HEK293 (cell line): ENCODE results near the gene RHEB.
A peak's percentile ranks its signal among the peaks of the same experiment; 100 is the strongest.

ENCODE experiments used
- CTCF ChIA-PET: fragments of 350-600 bp; formaldehyde crosslinking; extraction: SDS; loops from one replicate; lab custom pipeline; 2021; ENCODE audit warnings: antibody characterized with exemption; lab: Yijun Ruan, JAX
- POLR2A ChIA-PET: fragments of 300-600 bp; formaldehyde crosslinking; extraction: SDS; loops from one replicate; lab custom pipeline; 2020; ENCODE audit warnings: antibody characterized with exemption, inconsistent platforms; lab: Yijun Ruan, JAX
- H3K27ac ChIP-seq: fragments of 200-500 bp; sonication (Bioruptor generic); 2 replicates; pipeline ENCODE4 v1.5.1; 2014; ENCODE audit warnings: low read depth, low read length, control low read depth, inconsistent platforms; ENCODE audit errors: extremely low read depth
- H3K36me3 ChIP-seq, 2 experiments: fragments of 200-500 bp in 1 of 2; sonication (Bioruptor generic) in 1 of 2; 1 replicate in 1 of 2; 2 replicates in 1 of 2; pipeline ENCODE4 v1.5.1; 2014 to 2017; ENCODE audit warnings: inconsistent platforms in 2 of 2, low read length in 2 of 2; ENCODE audit not compliant: control insufficient read depth in 2 of 2, insufficient read depth in 1 of 2
- H3K4me1 ChIP-seq: fragments of 200-500 bp; sonication (Bioruptor generic); 2 replicates; pipeline ENCODE4 v1.5.1; 2014; ENCODE audit warnings: mild to moderate bottlenecking, low read length, inconsistent platforms; ENCODE audit not compliant: control insufficient read depth, insufficient read depth
- H3K4me3 ChIP-seq: 2 replicates; pipeline ENCODE4 v1.5.1; 2011; ENCODE audit warnings: low read depth, mild to moderate bottlenecking, control low read depth, low read length, moderate library complexity
- H3K9me3 ChIP-seq: fragments of 200-500 bp; sonication (Bioruptor generic); 2 replicates; pipeline ENCODE4 v1.5.1; 2014; ENCODE audit warnings: low read depth, low read length, inconsistent platforms; ENCODE audit not compliant: control insufficient read depth, insufficient read depth
- BCL11A ChIP-seq: fragments of 450-650 bp; formaldehyde crosslinking; IDR thresholded peaks from 2 replicates; pipeline ENCODE4 v1.5.1; 2016; ENCODE audit warnings: low read depth, missing biosample characterization, missing genetic modification characterization
- BCL11B ChIP-seq: fragments of 450-650 bp; formaldehyde crosslinking; IDR thresholded peaks from 2 replicates; pipeline ENCODE4 v1.5.1; 2016; ENCODE audit warnings: low read depth, missing biosample characterization, missing genetic modification characterization
- GFI1B ChIP-seq: fragments of 450-650 bp; formaldehyde crosslinking; IDR thresholded peaks from 2 replicates; pipeline ENCODE4 v1.5.1; 2016; ENCODE audit warnings: missing biosample characterization, missing genetic modification characterization
- GLIS2 ChIP-seq: fragments of 450-650 bp; formaldehyde crosslinking; IDR thresholded peaks from 2 replicates; pipeline ENCODE4 v1.5.1; 2016; ENCODE audit warnings: missing biosample characterization, missing genetic modification characterization
- PRDM6 ChIP-seq: fragments of 450-650 bp; formaldehyde crosslinking; IDR thresholded peaks from 2 replicates; pipeline ENCODE4 v1.5.1; 2017; ENCODE audit warnings: missing biosample characterization, missing genetic modification characterization
- SCRT2 ChIP-seq: fragments of 450-650 bp; formaldehyde crosslinking; IDR thresholded peaks from 2 replicates; pipeline ENCODE4 v1.5.1; 2016; ENCODE audit warnings: missing biosample characterization, missing genetic modification characterization
- YY2 ChIP-seq: fragments of 450-650 bp; formaldehyde crosslinking; IDR thresholded peaks from 2 replicates; pipeline ENCODE4 v1.5.1; 2016; ENCODE audit warnings: missing biosample characterization, missing genetic modification characterization
- ZBTB49 ChIP-seq: fragments of 450-650 bp; formaldehyde crosslinking; IDR thresholded peaks from 2 replicates; pipeline ENCODE4 v1.5.1; 2016; ENCODE audit warnings: missing biosample characterization, missing genetic modification characterization, low read depth
- ZFP41 ChIP-seq: fragments of 450-650 bp; formaldehyde crosslinking; IDR thresholded peaks from 2 replicates; pipeline ENCODE4 v1.5.1; 2016; ENCODE audit warnings: missing biosample characterization, missing genetic modification characterization, borderline replicate concordance
- ZFP69B ChIP-seq: fragments of 450-650 bp; formaldehyde crosslinking; IDR thresholded peaks from 2 replicates; pipeline ENCODE4 v1.5.1; 2016; ENCODE audit warnings: missing biosample characterization, missing genetic modification characterization
- ZNF121 ChIP-seq: fragments of 450-650 bp; formaldehyde crosslinking; IDR thresholded peaks from 2 replicates; pipeline ENCODE4 v1.5.1; 2016; ENCODE audit warnings: missing biosample characterization, missing genetic modification characterization
- ZNF175 ChIP-seq: fragments of 450-650 bp; formaldehyde crosslinking; IDR thresholded peaks from 2 replicates; pipeline ENCODE4 v1.5.1; 2016; ENCODE audit warnings: missing biosample characterization, missing genetic modification characterization
- ZNF223 ChIP-seq: fragments of 450-650 bp; formaldehyde crosslinking; IDR thresholded peaks from 2 replicates; pipeline ENCODE4 v1.5.1; 2016; ENCODE audit warnings: missing biosample characterization, missing genetic modification characterization
- ZNF350 ChIP-seq: fragments of 450-650 bp; formaldehyde crosslinking; IDR thresholded peaks from 2 replicates; pipeline ENCODE4 v1.5.0; 2017; ENCODE audit warnings: missing biosample characterization, mild to moderate bottlenecking, missing genetic modification characterization
- ZNF366 ChIP-seq: fragments of 450-650 bp; formaldehyde crosslinking; conservative IDR thresholded peaks from 2 replicates; pipeline ENCODE4 v1.5.1; 2016; ENCODE audit warnings: missing biosample characterization, missing genetic modification characterization
- ZNF394 ChIP-seq: fragments of 450-650 bp; formaldehyde crosslinking; IDR thresholded peaks from 2 replicates; pipeline ENCODE4 v1.5.1; 2016; ENCODE audit warnings: missing biosample characterization, missing genetic modification characterization, mild to moderate bottlenecking, moderate library complexity, borderline replicate concordance
- ZNF404 ChIP-seq: fragments of 450-650 bp; formaldehyde crosslinking; IDR thresholded peaks from 2 replicates; pipeline ENCODE4 v1.5.1; 2017; ENCODE audit warnings: missing biosample characterization, missing genetic modification characterization
- ZNF433 ChIP-seq: fragments of 450-650 bp; formaldehyde crosslinking; IDR thresholded peaks from 2 replicates; pipeline ENCODE4 v1.5.1; 2016; ENCODE audit warnings: missing biosample characterization, missing genetic modification characterization, low read depth
- ZNF521 ChIP-seq: fragments of 450-650 bp; formaldehyde crosslinking; IDR thresholded peaks from 2 replicates; pipeline ENCODE4 v1.5.1; 2017; ENCODE audit warnings: missing biosample characterization, mild to moderate bottlenecking, missing genetic modification characterization
- ZNF529 ChIP-seq: fragments of 450-650 bp; formaldehyde crosslinking; IDR thresholded peaks from 2 replicates; pipeline ENCODE4 v1.5.1; 2017; ENCODE audit warnings: missing genetic modification characterization, missing biosample characterization; ENCODE audit not compliant: insufficient replicate concordance
- ZNF621 ChIP-seq: fragments of 450-650 bp; formaldehyde crosslinking; IDR thresholded peaks from 2 replicates; pipeline ENCODE4 v1.5.1; 2017; ENCODE audit warnings: missing biosample characterization, missing genetic modification characterization
- ZNF645 ChIP-seq: fragments of 450-650 bp; formaldehyde crosslinking; IDR thresholded peaks from 2 replicates; pipeline ENCODE4; 2016; ENCODE audit warnings: missing biosample characterization, missing genetic modification characterization
- ZNF677 ChIP-seq: fragments of 450-650 bp; IDR thresholded peaks from 2 replicates; pipeline ENCODE4 v1.5.0; 2018; ENCODE audit warnings: missing biosample characterization, mild to moderate bottlenecking, missing genetic modification characterization, moderate library complexity
- ZNF785 ChIP-seq: fragments of 450-650 bp; formaldehyde crosslinking; IDR thresholded peaks from 2 replicates; pipeline ENCODE4 v1.5.1; 2016; ENCODE audit warnings: missing biosample characterization, missing genetic modification characterization
- ZNF843 ChIP-seq: fragments of 450-650 bp; formaldehyde crosslinking; IDR thresholded peaks from 2 replicates; pipeline ENCODE4 v1.5.1; 2016; ENCODE audit warnings: missing biosample characterization, missing genetic modification characterization

Gene RHEB

GRCh38 chr7:151511946-151512345 lies 7.7 kb downstream of the RHEB start:
- ChIA-PET CTCF (interaction anchor here (0.6 kb wide), 1 partner anchor 32 kb away, joined by 3 read pairs; no protein-coding TSS in a partner anchor), POLR2A (no interaction called here)
- no peak for TF ChIP-seq ZNF366
- no peak for TF ChIP-seq ZNF175 (tag by site-specific recombination)
- no peak for TF ChIP-seq ZNF529 (tag by site-specific recombination)
- TF ChIP-seq GLIS2 (tag by site-specific recombination): no peak
- no peak for TF ChIP-seq GFI1B (tag by site-specific recombination)
- TF ChIP-seq ZNF843: no peak
- no peak for TF ChIP-seq ZNF785 (tag by site-specific recombination)
- TF ChIP-seq ZNF404 (tag by site-specific recombination): no peak
- no peak for TF ChIP-seq ZNF121 (tag by site-specific recombination)
- TF ChIP-seq ZBTB49 (tag by site-specific recombination): no peak
- no peak for TF ChIP-seq ZNF645
- no peak for TF ChIP-seq ZNF223
- Histone ChIP-seq H3K4me1 (peaks cover 5% of the 10 kb centered on the region; the same call in 1 of the 2 replicates), H3K9me3 (no peaks in the 10 kb centered on the region), H3K27ac (no peak overlapping the region), H3K4me3 (no peak overlapping the region), H3K36me3 (no peaks in the 10 kb centered on the region; a peak in 1 of 3 replicates)

GRCh38 chr7:151511270-151511669 lies 8.4 kb downstream of the RHEB start:
- Histone ChIP-seq H3K27ac (no peak overlapping the region), H3K4me1 (peaks cover 5% of the 10 kb centered on the region; the same call in 1 of the 2 replicates), H3K9me3 (no peaks in the 10 kb centered on the region)
- ChIA-PET POLR2A (interaction anchor here (0.7 kb wide), 1 partner anchor 355 kb away, joined by 4 read pairs; no protein-coding TSS in a partner anchor), CTCF (interaction anchor here (0.6 to 0.7 kb wide), 2 partner anchors 19 to 33 kb away, joined by 3 read pairs; no protein-coding TSS in a partner anchor)
- TF ChIP-seq ZFP41 (tag by site-specific recombination) (no peak), ZNF394 (no peak), BCL11A (no peak), ZNF433 (tag by site-specific recombination) (no peak), ZNF521 (tag by site-specific recombination) (no peak), ZFP69B (tag by site-specific recombination) (no peak), ZNF677 (tag by site-specific recombination) (no peak)
- TF ChIP-seq, all 188 proteins: peak for 0
- Histone ChIP-seq H3K4me3 (no peak overlapping the region), H3K36me3 (no peaks in the 10 kb centered on the region; a peak in 1 of 3 replicates)

GRCh38 chr7:151509670-151510333 lies 9.9 kb downstream of the RHEB start:
- Histone ChIP-seq H3K36me3 (no peaks in the 10 kb centered on the region; a peak in 1 of 3 replicates), H3K9me3 (no peaks in the 10 kb centered on the region)
- POLR2A ChIA-PET: no interaction called here
- TF ChIP-seq YY2: no peak
- no peak for TF ChIP-seq BCL11B
- no peak for TF ChIP-seq SCRT2
- TF ChIP-seq ZNF350: no peak
- no peak for TF ChIP-seq GLIS2 (tag by site-specific recombination)
- no peak for TF ChIP-seq ZNF645
- no peak for TF ChIP-seq ZNF621 (tag by site-specific recombination)
- peak; percentile 57 for TF ChIP-seq PRDM6 (tag by site-specific recombination)

More at GRCh38 chr7:151509670-151510333, 9.9 kb downstream of the RHEB start:
- no peak overlapping the region for H3K4me3 ChIP-seq
- no peak overlapping the region for H3K27ac ChIP-seq
- CTCF ChIA-PET: interaction anchor here (0.7 kb wide), 1 partner anchor 18 kb away, joined by 3 read pairs; no protein-coding TSS in a partner anchor
- peaks cover 5% of the 10 kb centered on the region; the same call in 1 of the 2 replicates for H3K4me1 ChIP-seq
